ENCODE results near the gene ADCY3.

- no peak for TF ChIP-seq CTCF (IDR thresholded peaks at IDR 0.05)
- no peak for TF ChIP-seq POLR2A (IDR thresholded peaks at IDR 0.05)
- no peak for TF ChIP-seq POLR2AphosphoS5 (IDR thresholded peaks at IDR 0.05)
These were observed 42.4 kb downstream of the ADCY3 start for GRCh38 chr2:24877646-24878045.
